Measurements from ENCODE around the gene GAPDH. TPM values are rescaled to one million over a fixed set of nuclear protein-coding genes. Genes with fewer than 3 reads are reported as not detected.
A peak's percentile ranks its signal among the peaks of the same experiment; 100 is the strongest.

GAPDH gene
- polyA plus RNA-seq, 3 donors: 2,879 to 3,427 (median 3,223) TPM

DNA sequence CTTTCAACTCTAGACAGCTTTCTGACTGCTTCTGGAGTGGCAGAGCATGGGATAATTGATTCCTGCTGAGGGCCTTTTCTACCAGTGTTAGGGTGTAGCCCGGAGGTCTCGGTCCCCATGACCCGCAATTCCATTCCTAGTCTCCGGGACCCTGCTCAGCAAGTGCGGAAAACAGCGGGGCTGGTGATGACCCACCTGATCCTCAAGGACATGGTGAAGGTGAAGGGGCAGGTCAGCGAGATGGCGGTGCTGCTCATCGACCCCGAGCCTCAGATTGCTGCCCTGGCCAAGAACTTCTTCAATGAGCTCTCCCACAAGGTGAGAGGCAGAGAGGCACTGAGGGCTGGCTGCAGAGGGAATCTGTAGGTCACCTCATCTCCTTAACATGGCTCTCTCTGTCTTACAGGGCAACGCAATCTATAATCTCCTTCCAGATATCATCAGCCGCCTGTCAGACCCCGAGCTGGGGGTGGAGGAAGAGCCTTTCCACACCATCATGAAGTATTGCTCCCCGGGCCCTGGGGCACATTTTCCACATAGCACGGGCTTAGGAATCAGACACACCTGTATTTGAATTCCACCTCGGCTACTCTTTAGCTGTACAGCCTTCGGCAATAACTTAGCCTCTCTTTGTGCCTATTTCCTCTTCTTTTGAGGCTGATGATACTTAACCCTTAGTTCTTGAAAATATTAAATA is 5.6 kb upstream of the GAPDH start:
- TF ChIP-seq, protein P1, sequence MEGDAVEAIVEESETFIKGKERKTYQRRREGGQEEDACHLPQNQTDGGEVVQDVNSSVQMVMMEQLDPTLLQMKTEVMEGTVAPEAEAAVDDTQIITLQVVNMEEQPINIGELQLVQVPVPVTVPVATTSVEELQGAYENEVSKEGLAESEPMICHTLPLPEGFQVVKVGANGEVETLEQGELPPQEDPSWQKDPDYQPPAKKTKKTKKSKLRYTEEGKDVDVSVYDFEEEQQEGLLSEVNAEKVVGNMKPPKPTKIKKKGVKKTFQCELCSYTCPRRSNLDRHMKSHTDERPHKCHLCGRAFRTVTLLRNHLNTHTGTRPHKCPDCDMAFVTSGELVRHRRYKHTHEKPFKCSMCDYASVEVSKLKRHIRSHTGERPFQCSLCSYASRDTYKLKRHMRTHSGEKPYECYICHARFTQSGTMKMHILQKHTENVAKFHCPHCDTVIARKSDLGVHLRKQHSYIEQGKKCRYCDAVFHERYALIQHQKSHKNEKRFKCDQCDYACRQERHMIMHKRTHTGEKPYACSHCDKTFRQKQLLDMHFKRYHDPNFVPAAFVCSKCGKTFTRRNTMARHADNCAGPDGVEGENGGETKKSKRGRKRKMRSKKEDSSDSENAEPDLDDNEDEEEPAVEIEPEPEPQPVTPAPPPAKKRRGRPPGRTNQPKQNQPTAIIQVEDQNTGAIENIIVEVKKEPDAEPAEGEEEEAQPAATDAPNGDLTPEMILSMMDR (IDR thresholded peaks at IDR 0.05): no peak
- DNase-seq: no peak

DNA sequence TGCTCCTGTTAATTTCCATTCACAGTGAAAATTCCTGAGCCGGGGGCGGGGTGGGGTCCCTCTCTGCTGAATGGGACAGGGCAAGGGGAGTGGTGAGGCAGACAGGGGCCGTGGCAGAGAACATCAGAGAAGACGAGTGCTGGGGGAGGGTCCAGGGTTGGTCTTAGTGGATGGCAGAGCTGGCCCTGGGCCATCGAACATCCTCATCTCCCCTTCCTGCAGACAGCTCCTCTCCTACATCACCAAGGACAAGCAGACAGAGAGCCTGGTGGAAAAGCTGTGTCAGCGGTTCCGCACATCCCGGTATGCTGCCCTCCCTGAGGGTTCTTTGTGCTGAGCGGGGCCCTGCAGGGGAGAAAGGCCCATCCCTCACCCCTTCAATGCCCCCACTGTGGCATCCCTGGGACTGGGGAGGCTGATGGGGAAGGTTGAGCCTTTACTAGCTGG is 5.0 kb upstream of the GAPDH start:
- WGBS (ENCODE audit: insufficient coverage): no CpG with 5 or more reads among the region's 9 CpGs
- Histone ChIP-seq H2AFZ (ENCODE audit: insufficient read depth, low read depth, low read length, poor library complexity, severe bottlenecking) (no peak overlapping the region), H3K9ac (ENCODE audit: insufficient read depth, low read length, poor library complexity, severe bottlenecking) (no peak overlapping the region), H3K27me3 (ENCODE audit: control insufficient read depth in 2 of 2, insufficient read depth in 2 of 2, low read length in 2 of 2) (no peaks in the 10 kb centered on the region), H3K79me2 (ENCODE audit: insufficient read depth, low read length) (peaks cover 27% of the 10 kb centered on the region), H3K4me2 (replicated peaks; ENCODE audit: extremely low read depth, low read length, poor library complexity, severe bottlenecking) (no peak overlapping the region), H3K9me3 (replicated peaks in 1 of 2; ENCODE audit: control insufficient read depth in 1 of 2, insufficient read depth in 1 of 2, low read length in 2 of 2) (no peaks in the 10 kb centered on the region), H3K36me3 (replicated peaks in 1 of 2; ENCODE audit: control insufficient read depth in 1 of 2, insufficient read depth in 2 of 2, low read length in 2 of 2) (peaks cover 67 to 73% of the 10 kb centered on the region in 2 donors), H4K20me1 (ENCODE audit: insufficient read depth, low read length) (no peaks in the 10 kb centered on the region), H3K4me3 (replicated peaks in 1 of 3; ENCODE audit: low read depth in 2 of 3, low read length in 3 of 3) (no peak overlapping the region), H3K4me1 (ENCODE audit: control insufficient read depth in 1 of 2, insufficient read depth in 2 of 2, low read length in 2 of 2) (peaks cover 23 to 25% of the 10 kb centered on the region in 2 donors), H3K27ac (ENCODE audit: low read depth in 1 of 2, low read length in 2 of 2) (no peak overlapping the region)
- no peaks in the 10 kb centered on the region for H3K9me3 Mint-ChIP-seq
- H3K4me1 Mint-ChIP-seq: peaks cover 20% of the 10 kb centered on the region
- TF ChIP-seq, protein P1 (IDR thresholded peaks at IDR 0.05): no peak
- H3K36me3 Mint-ChIP-seq: peaks cover 66 to 73% of the 10 kb centered on the region in 2 donors
- no peak overlapping the region for H3K4me3 Mint-ChIP-seq
- intact Hi-C loops (cut with micrococcal nuclease): no loop called here
- peak overlapping the region in 1 of 7 donors; percentile 47 for H3K27ac Mint-ChIP-seq
- no peak for DNase-seq
- no peaks in the 10 kb centered on the region for H3K27me3 Mint-ChIP-seq (ENCODE audit: low read depth in 3 of 3)

More for the DNA sequence above, 5.6 kb upstream of the GAPDH start:
- Mint-ChIP-seq H3K4me3 (no peak overlapping the region), H3K27me3 (ENCODE audit: low read depth in 3 of 3) (no peaks in the 10 kb centered on the region), H3K4me1 (peaks cover 17% of the 10 kb centered on the region), H3K9me3 (no peaks in the 10 kb centered on the region), H3K27ac (peak overlapping the region in 2 of 7 donors; percentile 11 to 26), H3K36me3 (peaks cover 71 to 80% of the 10 kb centered on the region in 2 donors)
- H2AFZ ChIP-seq (ENCODE audit: insufficient read depth, low read depth, low read length, poor library complexity, severe bottlenecking): no peak overlapping the region
- H3K4me1 ChIP-seq (ENCODE audit: control insufficient read depth in 1 of 2, insufficient read depth in 2 of 2, low read length in 2 of 2): peaks cover 19% of the 10 kb centered on the region in 2 donors
- H3K36me3 ChIP-seq (replicated peaks in 1 of 2; ENCODE audit: control insufficient read depth in 1 of 2, insufficient read depth in 2 of 2, low read length in 2 of 2): peaks cover 74 to 79% of the 10 kb centered on the region in 2 donors
- no peak overlapping the region for H3K27ac ChIP-seq (ENCODE audit: low read depth in 1 of 2, low read length in 2 of 2)
- no peak overlapping the region for H3K9ac ChIP-seq (ENCODE audit: insufficient read depth, low read length, poor library complexity, severe bottlenecking)
- no peaks in the 10 kb centered on the region for H3K27me3 ChIP-seq (ENCODE audit: control insufficient read depth in 2 of 2, insufficient read depth in 2 of 2, low read length in 2 of 2)
- H4K20me1 ChIP-seq (ENCODE audit: insufficient read depth, low read length): no peaks in the 10 kb centered on the region
- H3K4me2 ChIP-seq (replicated peaks; ENCODE audit: extremely low read depth, low read length, poor library complexity, severe bottlenecking): no peak overlapping the region
- H3K9me3 ChIP-seq (replicated peaks in 1 of 2; ENCODE audit: control insufficient read depth in 1 of 2, insufficient read depth in 1 of 2, low read length in 2 of 2): no peaks in the 10 kb centered on the region
- intact Hi-C loops (cut with micrococcal nuclease): no loop called here
- 95% methylated on average over 11 of the region's 17 CpGs for WGBS (ENCODE audit: insufficient coverage)
- H3K79me2 ChIP-seq (ENCODE audit: insufficient read depth, low read length): peaks cover 27% of the 10 kb centered on the region
- no peak overlapping the region for H3K4me3 ChIP-seq (replicated peaks in 1 of 3; ENCODE audit: low read depth in 2 of 3, low read length in 3 of 3)

Data from CD14-positive monocyte (primary cell).